WTC11 (cell line): Measurements from ENCODE around the gene GSTM1. TPM values are rescaled to one million over a fixed set of nuclear protein-coding genes. Genes with fewer than 3 reads are reported as not detected.

Experiments used
- ATAC-seq: fragments of 200-7000 bp; cut with Tn5 transposase; 2 replicates; pipeline ENCODE4 v1.10.0; 2021; ENCODE audit warnings: mild to moderate bottlenecking, moderate library complexity
- CTCF ChIA-PET: fragments of 300-600 bp; sonication (Branson Sonifier 250); formaldehyde crosslinking; loops from one replicate; lab custom pipeline; 2021; ENCODE audit warnings: antibody characterized with exemption; lab: Charles Lee
- POLR2A ChIA-PET: fragments of 350-600 bp; sonication (Branson Sonifier 250); formaldehyde crosslinking; loops from one replicate; lab custom pipeline; 2021; ENCODE audit warnings: antibody characterized with exemption; lab: Charles Lee
- DNase-seq: peaks from one replicate; pipeline ENCODE4 v3.0.0; 2021; ENCODE audit warnings: low spot score
- H3K27ac Mint-ChIP-seq: 2 replicates; pipeline ENCODE4 v1.8.0; 2021; ENCODE audit warnings: mixed read lengths
- H3K27me3 Mint-ChIP-seq: 2 replicates; pipeline ENCODE4 v1.8.0; 2021; ENCODE audit warnings: low read depth, mild to moderate bottlenecking, moderate library complexity, mixed read lengths
- H3K36me3 Mint-ChIP-seq: 2 replicates; pipeline ENCODE4 v1.8.0; 2021; ENCODE audit warnings: mixed read lengths
- H3K4me1 Mint-ChIP-seq: 2 replicates; pipeline ENCODE4 v1.8.0; 2022; ENCODE audit warnings: mixed read lengths
- H3K4me3 Mint-ChIP-seq: 2 replicates; pipeline ENCODE4 v1.8.0; 2021; ENCODE audit warnings: mild to moderate bottlenecking, moderate library complexity, mixed read lengths
- H3K9me3 Mint-ChIP-seq: 2 replicates; pipeline ENCODE4 v1.8.0; 2021; ENCODE audit warnings: mixed read lengths
- CREB1 ChIP-seq: sonication (generic); formaldehyde crosslinking; IDR thresholded peaks from 2 replicates; pipeline ENCODE4 v1.8.0; 2023; ENCODE audit warnings: mild to moderate bottlenecking, missing genetic modification reagents
- EMX1 ChIP-seq: fragments of 250-450 bp; sonication (Bioruptor Pico); IDR thresholded peaks from 2 replicates; pipeline ENCODE4 v1.8.0; 2021; ENCODE audit warnings: mild to moderate bottlenecking
- FOXJ3 ChIP-seq: sonication (generic); formaldehyde crosslinking; IDR thresholded peaks from 2 replicates; pipeline ENCODE4 v1.9.0; 2021; ENCODE audit warnings: missing genetic modification reagents, mild to moderate bottlenecking, borderline replicate concordance
- FOXK1 ChIP-seq: sonication (generic); formaldehyde crosslinking; IDR thresholded peaks from 2 replicates; pipeline ENCODE4 v1.8.0; 2022; ENCODE audit warnings: mild to moderate bottlenecking, moderate library complexity, missing genetic modification reagents
- GRHL2 ChIP-seq: fragments of 250-450 bp; sonication (Bioruptor Pico); IDR thresholded peaks from 2 replicates; pipeline ENCODE4 v1.8.0; 2022; ENCODE audit warnings: mild to moderate bottlenecking, moderate library complexity; ENCODE audit not compliant: insufficient replicate concordance, severe bottlenecking
- JAZF1 ChIP-seq: fragments of 250-450 bp; sonication (Bioruptor Pico); IDR thresholded peaks from 2 replicates; pipeline ENCODE4 v1.9.0; 2021; ENCODE audit warnings: moderate library complexity, mild to moderate bottlenecking, inconsistent platforms
- JUN ChIP-seq: sonication (generic); formaldehyde crosslinking; IDR thresholded peaks from 2 replicates; pipeline ENCODE4 v1.8.0; 2023; ENCODE audit warnings: mild to moderate bottlenecking, missing genetic modification reagents
- MXD4 ChIP-seq: fragments of 250-450 bp; sonication (Bioruptor Pico); IDR thresholded peaks from 2 replicates; pipeline ENCODE4 v1.8.0; 2021; ENCODE audit warnings: mild to moderate bottlenecking, moderate library complexity, borderline replicate concordance
- NFE2L1 ChIP-seq: sonication (generic); formaldehyde crosslinking; IDR thresholded peaks from 2 replicates; pipeline ENCODE4 v1.8.1; 2023; ENCODE audit warnings: missing genetic modification reagents
- NR3C1 ChIP-seq: sonication (generic); formaldehyde crosslinking; conservative IDR thresholded peaks from 2 replicates; pipeline ENCODE4 v1.8.1; 2023; ENCODE audit warnings: low read depth, mild to moderate bottlenecking, missing genetic modification reagents
- RELA ChIP-seq: sonication (generic); formaldehyde crosslinking; IDR thresholded peaks from 2 replicates; pipeline ENCODE4 v1.8.1; 2022; ENCODE audit warnings: missing genetic modification reagents, mild to moderate bottlenecking, borderline replicate concordance
- RORB ChIP-seq: fragments of 250-450 bp; sonication (Bioruptor Pico); IDR thresholded peaks from 2 replicates; pipeline ENCODE4 v1.9.0; 2021; ENCODE audit warnings: mild to moderate bottlenecking
- SMAD3 ChIP-seq: sonication (generic); formaldehyde crosslinking; IDR thresholded peaks from 2 replicates; pipeline ENCODE4 v1.8.0; 2022; ENCODE audit warnings: missing genetic modification reagents, mild to moderate bottlenecking, borderline replicate concordance
- SP1 ChIP-seq: sonication (generic); formaldehyde crosslinking; conservative IDR thresholded peaks from 2 replicates; pipeline ENCODE4 v1.8.1; 2022; ENCODE audit warnings: missing genetic modification reagents
- TCF7 ChIP-seq: sonication (generic); formaldehyde crosslinking; IDR thresholded peaks from 2 replicates; pipeline ENCODE4 v1.8.0; 2022; ENCODE audit warnings: mild to moderate bottlenecking, low read depth, missing genetic modification reagents, moderate library complexity
- TEAD4 ChIP-seq: sonication (generic); formaldehyde crosslinking; IDR thresholded peaks from 2 replicates; pipeline ENCODE4 v1.8.0; 2022; ENCODE audit warnings: mild to moderate bottlenecking, missing genetic modification reagents
- TP53 ChIP-seq: sonication (generic); formaldehyde crosslinking; IDR thresholded peaks from 2 replicates; pipeline ENCODE4 v1.8.1; 2023; ENCODE audit warnings: mild to moderate bottlenecking, missing genetic modification reagents
- ZNF121 ChIP-seq: sonication (generic); formaldehyde crosslinking; IDR thresholded peaks from 2 replicates; pipeline ENCODE4 v1.8.0; 2023; ENCODE audit warnings: missing genetic modification reagents
- ZNF219 ChIP-seq: sonication (generic); formaldehyde crosslinking; IDR thresholded peaks from 2 replicates; pipeline ENCODE4 v1.8.0; 2023; ENCODE audit warnings: missing genetic modification reagents, mild to moderate bottlenecking, borderline replicate concordance
- ZNF232 ChIP-seq: sonication (generic); formaldehyde crosslinking; IDR thresholded peaks from 2 replicates; pipeline ENCODE4 v1.8.0; 2022; ENCODE audit warnings: mild to moderate bottlenecking, missing genetic modification reagents
- ZNF317 ChIP-seq: sonication (generic); formaldehyde crosslinking; IDR thresholded peaks from 2 replicates; pipeline ENCODE4 v1.8.1; 2023; ENCODE audit warnings: low read depth, mild to moderate bottlenecking, moderate library complexity, missing genetic modification reagents, borderline replicate concordance
- ZNF416 ChIP-seq: fragments of 250-450 bp; sonication (Bioruptor Pico); IDR thresholded peaks from 2 replicates; pipeline ENCODE4 v1.9.0; 2021; ENCODE audit warnings: mild to moderate bottlenecking, inconsistent platforms
- total RNA-seq: library from RNA; stranded (reverse); gene quantifications from 3 replicates; pipeline ENCODE4 v1.2.3, GENCODE V29; 2021
- TF ChIP-seq, protein P1 (sequence below): sonication (generic); formaldehyde crosslinking; IDR thresholded peaks from 2 replicates; pipeline ENCODE4 v1.8.0; 2022; ENCODE audit warnings: missing genetic modification reagents
- TF ChIP-seq, protein P2 (sequence below): fragments of 250-450 bp; sonication (Bioruptor Pico); IDR thresholded peaks from 2 replicates; pipeline ENCODE4 v1.9.0; 2021; ENCODE audit warnings: moderate library complexity, mild to moderate bottlenecking, inconsistent platforms, borderline replicate concordance
- TF ChIP-seq, protein P3 (sequence below): sonication (generic); formaldehyde crosslinking; IDR thresholded peaks from 2 replicates; pipeline ENCODE4 v1.8.1; 2023; ENCODE audit warnings: mild to moderate bottlenecking, missing genetic modification reagents, borderline replicate concordance
- TF ChIP-seq, protein P4 (sequence below): sonication (generic); formaldehyde crosslinking; conservative IDR thresholded peaks from 2 replicates; pipeline ENCODE4 v1.8.1; 2022; ENCODE audit warnings: mild to moderate bottlenecking, missing genetic modification reagents

Gene GSTM1
- total RNA-seq, 1 experiment from 2014 or later: not detected

DNA sequence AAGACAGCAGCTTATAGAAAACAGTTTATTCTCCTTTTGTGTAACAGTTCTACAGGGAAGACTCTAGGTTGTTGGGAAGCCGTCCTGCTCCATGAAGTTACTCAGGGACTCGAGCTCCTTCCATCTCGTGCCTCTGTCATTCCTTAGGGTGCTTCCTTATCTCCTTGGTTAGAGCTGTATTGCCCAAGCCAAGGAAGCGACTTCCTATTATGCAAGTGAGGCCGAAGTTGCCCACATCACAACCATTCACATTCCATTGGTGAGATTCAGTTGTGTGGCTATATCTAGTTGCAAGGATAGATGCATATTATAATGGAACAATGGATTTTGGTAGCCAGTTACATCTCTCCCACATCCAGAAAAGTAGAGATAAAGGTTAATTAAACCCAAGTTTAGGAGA lies 33.4 kb downstream of the GSTM1 start:
- POLR2A ChIA-PET: no interaction called here
- no peak overlapping the region for H3K27ac Mint-ChIP-seq
- no peaks in the 10 kb centered on the region for H3K4me1 Mint-ChIP-seq
- TF ChIP-seq MXD4 (no peak), GRHL2 (CRISPR knock-in tag) (no peak), ZNF416 (CRISPR knock-in tag) (no peak), NFE2L1 (CRISPR knock-in tag) (no peak), RELA (CRISPR knock-in tag) (no peak), CREB1 (CRISPR knock-in tag) (no peak), FOXJ3 (CRISPR knock-in tag) (no peak), SP1 (CRISPR knock-in tag) (no peak), TEAD4 (CRISPR knock-in tag) (no peak), RORB (CRISPR knock-in tag) (no peak), ZNF232 (CRISPR knock-in tag) (no peak)
- TF ChIP-seq, protein P1, sequence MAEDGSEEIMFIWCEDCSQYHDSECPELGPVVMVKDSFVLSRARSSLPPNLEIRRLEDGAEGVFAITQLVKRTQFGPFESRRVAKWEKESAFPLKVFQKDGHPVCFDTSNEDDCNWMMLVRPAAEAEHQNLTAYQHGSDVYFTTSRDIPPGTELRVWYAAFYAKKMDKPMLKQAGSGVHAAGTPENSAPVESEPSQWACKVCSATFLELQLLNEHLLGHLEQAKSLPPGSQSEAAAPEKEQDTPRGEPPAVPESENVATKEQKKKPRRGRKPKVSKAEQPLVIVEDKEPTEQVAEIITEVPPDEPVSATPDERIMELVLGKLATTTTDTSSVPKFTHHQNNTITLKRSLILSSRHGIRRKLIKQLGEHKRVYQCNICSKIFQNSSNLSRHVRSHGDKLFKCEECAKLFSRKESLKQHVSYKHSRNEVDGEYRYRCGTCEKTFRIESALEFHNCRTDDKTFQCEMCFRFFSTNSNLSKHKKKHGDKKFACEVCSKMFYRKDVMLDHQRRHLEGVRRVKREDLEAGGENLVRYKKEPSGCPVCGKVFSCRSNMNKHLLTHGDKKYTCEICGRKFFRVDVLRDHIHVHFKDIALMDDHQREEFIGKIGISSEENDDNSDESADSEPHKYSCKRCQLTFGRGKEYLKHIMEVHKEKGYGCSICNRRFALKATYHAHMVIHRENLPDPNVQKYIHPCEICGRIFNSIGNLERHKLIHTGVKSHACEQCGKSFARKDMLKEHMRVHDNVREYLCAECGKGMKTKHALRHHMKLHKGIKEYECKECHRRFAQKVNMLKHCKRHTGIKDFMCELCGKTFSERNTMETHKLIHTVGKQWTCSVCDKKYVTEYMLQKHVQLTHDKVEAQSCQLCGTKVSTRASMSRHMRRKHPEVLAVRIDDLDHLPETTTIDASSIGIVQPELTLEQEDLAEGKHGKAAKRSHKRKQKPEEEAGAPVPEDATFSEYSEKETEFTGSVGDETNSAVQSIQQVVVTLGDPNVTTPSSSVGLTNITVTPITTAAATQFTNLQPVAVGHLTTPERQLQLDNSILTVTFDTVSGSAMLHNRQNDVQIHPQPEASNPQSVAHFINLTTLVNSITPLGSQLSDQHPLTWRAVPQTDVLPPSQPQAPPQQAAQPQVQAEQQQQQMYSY: no peak
- no peak overlapping the region for H3K4me3 Mint-ChIP-seq
- peaks cover 6% of the 10 kb centered on the region for H3K36me3 Mint-ChIP-seq
- peaks cover 10% of the 10 kb centered on the region for H3K27me3 Mint-ChIP-seq
- ATAC-seq (no peak), DNase-seq (no peak)
- H3K9me3 Mint-ChIP-seq: peaks cover 17% of the 10 kb centered on the region
- CTCF ChIA-PET: interaction anchor here (0.6 to 2.3 kb wide), 3 partner anchors 81 to 271 kb away, joined by 3 to 7 read pairs (median 3); partner anchors contain the start of gene AHCYL1

DNA sequence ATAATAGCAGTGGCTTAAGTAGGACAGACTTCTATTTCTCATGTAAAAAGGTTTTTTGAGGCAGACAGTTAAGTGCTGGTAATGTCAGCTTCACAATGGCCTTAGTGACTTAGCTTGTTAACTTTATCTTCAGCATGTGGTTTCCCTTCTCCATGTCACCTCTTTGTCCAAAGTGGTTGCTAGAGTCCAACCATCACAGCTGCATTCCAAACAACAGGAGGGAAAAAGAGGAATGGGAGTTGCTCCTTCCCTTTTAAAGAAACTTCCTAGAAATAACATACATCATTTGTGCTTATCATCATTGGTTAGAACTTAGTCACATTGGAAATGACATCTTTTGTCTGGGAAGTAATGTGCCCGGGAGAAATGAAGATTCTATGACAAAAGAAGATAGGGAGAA lies 34.4 kb downstream of the GSTM1 start:
- TF ChIP-seq TP53 (CRISPR knock-in tag) (no peak), ZNF416 (CRISPR knock-in tag) (no peak), NR3C1 (no peak), EMX1 (CRISPR knock-in tag) (no peak), RELA (CRISPR knock-in tag) (no peak), ZNF317 (CRISPR knock-in tag) (no peak), TCF7 (CRISPR knock-in tag) (no peak), JUN (CRISPR knock-in tag) (no peak), FOXK1 (no peak), ZNF219 (no peak), ZNF121 (CRISPR knock-in tag) (no peak), JAZF1 (CRISPR knock-in tag) (no peak), SMAD3 (no peak)
- TF ChIP-seq, protein P2, sequence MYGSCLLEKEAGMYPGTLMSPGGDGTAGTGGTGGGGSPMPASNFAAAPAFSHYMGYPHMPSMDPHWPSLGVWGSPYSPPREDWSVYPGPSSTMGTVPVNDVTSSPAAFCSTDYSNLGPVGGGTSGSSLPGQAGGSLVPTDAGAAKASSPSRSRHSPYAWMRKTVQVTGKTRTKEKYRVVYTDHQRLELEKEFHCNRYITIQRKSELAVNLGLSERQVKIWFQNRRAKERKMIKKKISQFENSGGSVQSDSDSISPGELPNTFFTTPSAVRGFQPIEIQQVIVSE (CRISPR knock-in tag): no peak
- TF ChIP-seq, protein P3, sequence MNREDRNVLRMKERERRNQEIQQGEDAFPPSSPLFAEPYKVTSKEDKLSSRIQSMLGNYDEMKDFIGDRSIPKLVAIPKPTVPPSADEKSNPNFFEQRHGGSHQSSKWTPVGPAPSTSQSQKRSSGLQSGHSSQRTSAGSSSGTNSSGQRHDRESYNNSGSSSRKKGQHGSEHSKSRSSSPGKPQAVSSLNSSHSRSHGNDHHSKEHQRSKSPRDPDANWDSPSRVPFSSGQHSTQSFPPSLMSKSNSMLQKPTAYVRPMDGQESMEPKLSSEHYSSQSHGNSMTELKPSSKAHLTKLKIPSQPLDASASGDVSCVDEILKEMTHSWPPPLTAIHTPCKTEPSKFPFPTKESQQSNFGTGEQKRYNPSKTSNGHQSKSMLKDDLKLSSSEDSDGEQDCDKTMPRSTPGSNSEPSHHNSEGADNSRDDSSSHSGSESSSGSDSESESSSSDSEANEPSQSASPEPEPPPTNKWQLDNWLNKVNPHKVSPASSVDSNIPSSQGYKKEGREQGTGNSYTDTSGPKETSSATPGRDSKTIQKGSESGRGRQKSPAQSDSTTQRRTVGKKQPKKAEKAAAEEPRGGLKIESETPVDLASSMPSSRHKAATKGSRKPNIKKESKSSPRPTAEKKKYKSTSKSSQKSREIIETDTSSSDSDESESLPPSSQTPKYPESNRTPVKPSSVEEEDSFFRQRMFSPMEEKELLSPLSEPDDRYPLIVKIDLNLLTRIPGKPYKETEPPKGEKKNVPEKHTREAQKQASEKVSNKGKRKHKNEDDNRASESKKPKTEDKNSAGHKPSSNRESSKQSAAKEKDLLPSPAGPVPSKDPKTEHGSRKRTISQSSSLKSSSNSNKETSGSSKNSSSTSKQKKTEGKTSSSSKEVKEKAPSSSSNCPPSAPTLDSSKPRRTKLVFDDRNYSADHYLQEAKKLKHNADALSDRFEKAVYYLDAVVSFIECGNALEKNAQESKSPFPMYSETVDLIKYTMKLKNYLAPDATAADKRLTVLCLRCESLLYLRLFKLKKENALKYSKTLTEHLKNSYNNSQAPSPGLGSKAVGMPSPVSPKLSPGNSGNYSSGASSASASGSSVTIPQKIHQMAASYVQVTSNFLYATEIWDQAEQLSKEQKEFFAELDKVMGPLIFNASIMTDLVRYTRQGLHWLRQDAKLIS (CRISPR knock-in tag): no peak
- TF ChIP-seq, protein P4, sequence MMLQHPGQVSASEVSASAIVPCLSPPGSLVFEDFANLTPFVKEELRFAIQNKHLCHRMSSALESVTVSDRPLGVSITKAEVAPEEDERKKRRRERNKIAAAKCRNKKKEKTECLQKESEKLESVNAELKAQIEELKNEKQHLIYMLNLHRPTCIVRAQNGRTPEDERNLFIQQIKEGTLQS (CRISPR knock-in tag): no peak
- Mint-ChIP-seq H3K36me3 (peaks cover 16% of the 10 kb centered on the region), H3K4me1 (no peaks in the 10 kb centered on the region), H3K27ac (no peak overlapping the region), H3K9me3 (peaks cover 26% of the 10 kb centered on the region), H3K4me3 (no peak overlapping the region), H3K27me3 (peaks cover 17% of the 10 kb centered on the region)
- ChIA-PET POLR2A (no interaction called here), CTCF (interaction anchor here (2.3 kb wide), 1 partner anchor 82 kb away, joined by 7 read pairs; no protein-coding TSS in a partner anchor)
- DNase-seq (no peak), ATAC-seq (no peak)
